Adipocyte (in vitro differentiated cells): ENCODE measurements around the gene DOCK3.

Experiments
- DNase-seq: peaks from one replicate; pipeline ENCODE4 v3.0.0-alpha.2; 2015; ENCODE audit warnings: low read depth
- H3K27me3 ChIP-seq: replicated peaks from 2 replicates; pipeline ENCODE4 v1.7.0; 2013; ENCODE audit warnings: mild to moderate bottlenecking, low read length, moderate library complexity; ENCODE audit not compliant: control insufficient read depth, insufficient read depth
- H3K36me3 ChIP-seq: 2 replicates; pipeline ENCODE4 v1.7.0; 2013; ENCODE audit warnings: low read length, mild to moderate bottlenecking, moderate library complexity; ENCODE audit not compliant: control insufficient read depth, insufficient read depth, severe bottlenecking
- H3K4me1 ChIP-seq: 2 replicates; pipeline ENCODE4 v1.7.0; 2013; ENCODE audit warnings: mild to moderate bottlenecking, low read length, moderate library complexity; ENCODE audit not compliant: control insufficient read depth, insufficient read depth
- H3K4me3 ChIP-seq: 2 replicates; pipeline ENCODE4 v1.7.0; 2013; ENCODE audit warnings: mild to moderate bottlenecking, low read length, moderate library complexity
- H3K9ac ChIP-seq: 2 replicates; pipeline ENCODE4 v1.7.0; 2013; ENCODE audit warnings: mild to moderate bottlenecking, low read length, moderate library complexity
- H3K9me3 ChIP-seq: 2 replicates; pipeline ENCODE4 v1.7.0; 2013; ENCODE audit warnings: mild to moderate bottlenecking, low read length, moderate library complexity; ENCODE audit not compliant: control insufficient read depth

DOCK3 gene

DNA sequence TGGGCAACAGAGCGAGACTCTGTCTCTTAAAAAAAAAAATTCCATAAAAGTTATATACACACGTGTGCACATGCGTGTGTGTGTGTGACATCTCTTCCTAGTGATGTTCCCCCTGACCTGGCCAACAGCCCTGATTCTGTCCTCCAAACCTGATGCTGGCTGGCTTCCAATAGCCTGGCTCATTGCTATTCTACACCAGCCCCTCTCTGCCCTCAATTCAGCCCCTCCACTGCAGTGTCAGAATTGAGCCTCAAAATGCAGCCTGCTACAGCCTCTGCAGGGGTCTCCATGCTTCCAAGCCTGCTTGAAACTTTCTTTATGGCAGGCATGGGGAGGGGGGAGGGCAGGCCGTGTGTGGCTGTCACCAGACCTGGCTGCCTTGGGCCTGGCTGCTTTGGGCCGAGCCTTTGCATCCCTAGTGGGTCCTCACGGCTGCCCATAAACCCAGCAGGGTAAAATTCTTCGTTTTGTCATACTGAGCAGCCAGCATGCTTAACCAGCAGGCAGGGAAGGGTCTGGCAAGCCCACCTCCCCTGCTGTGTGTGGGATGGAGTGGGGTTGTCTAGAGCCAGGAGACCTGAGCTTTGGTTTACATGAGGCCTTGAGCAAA lies 22.7 kb upstream of the DOCK3 start:
- Histone ChIP-seq H3K9ac (no peak overlapping the region), H3K36me3 (peaks cover 17% of the 10 kb centered on the region), H3K4me1 (no peaks in the 10 kb centered on the region), H3K27me3 (no peaks in the 10 kb centered on the region), H3K4me3 (no peak overlapping the region), H3K9me3 (no peaks in the 10 kb centered on the region)
- no peak for DNase-seq

DNA sequence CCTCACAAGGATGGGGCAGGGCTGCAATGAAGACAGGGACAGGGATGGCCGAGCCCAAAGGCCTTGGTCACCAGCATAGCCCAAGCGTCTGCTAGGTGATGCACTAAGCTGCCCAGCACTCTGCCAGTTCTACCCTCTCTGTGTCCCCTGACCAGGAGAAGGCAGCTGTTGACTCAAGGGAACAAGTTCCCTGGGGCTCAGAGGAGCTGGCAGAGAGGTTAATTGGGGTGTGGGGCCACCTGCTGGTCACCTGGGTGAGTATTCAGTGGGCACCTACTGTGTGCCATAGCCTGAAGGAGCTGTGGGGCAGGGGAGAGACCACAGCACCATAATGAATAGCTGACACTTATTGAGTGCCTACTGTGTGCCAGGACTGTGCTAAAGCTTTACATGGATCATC lies 22.0 kb upstream of the DOCK3 start:
- H3K36me3 ChIP-seq = peaks cover 12% of the 10 kb centered on the region
- H3K9me3 ChIP-seq = no peaks in the 10 kb centered on the region
- no peak for DNase-seq
- no peaks in the 10 kb centered on the region for H3K4me1 ChIP-seq
- no peak overlapping the region for H3K9ac ChIP-seq
- H3K4me3 ChIP-seq = no peak overlapping the region
- H3K27me3 ChIP-seq = no peaks in the 10 kb centered on the region

DNA sequence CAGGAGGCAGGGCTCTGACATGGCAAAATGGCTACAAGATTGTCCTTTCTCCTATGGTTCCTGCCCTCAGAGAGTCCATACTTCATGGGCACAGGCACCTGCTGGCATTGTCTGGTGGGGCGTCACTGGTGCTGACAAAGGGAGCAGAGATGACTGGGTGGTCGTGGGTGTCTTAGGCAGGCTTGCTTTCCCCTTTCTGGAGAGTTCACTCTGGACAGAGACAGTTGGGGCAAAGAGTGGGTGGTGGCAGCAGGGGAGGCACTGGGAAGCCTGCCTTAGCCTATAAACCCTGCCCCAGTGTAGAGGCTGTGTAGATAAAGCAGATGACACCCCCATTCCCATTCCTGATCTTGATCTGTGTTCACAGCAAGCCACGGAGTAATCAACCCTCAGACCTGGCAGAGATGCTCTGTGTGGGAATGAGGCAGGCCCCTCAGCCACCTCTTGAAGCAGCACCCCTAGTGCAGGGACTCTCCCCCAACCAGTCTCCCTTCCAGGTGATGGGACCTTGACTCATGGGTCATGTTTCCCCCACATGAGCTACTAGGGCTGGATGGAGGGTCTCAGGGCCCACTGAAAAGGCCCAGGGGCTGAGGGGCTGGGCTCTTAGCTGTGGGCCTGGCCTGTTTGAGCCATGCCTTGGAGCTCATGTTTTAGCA lies 20.7 kb upstream of the DOCK3 start:
- H3K27me3 ChIP-seq = no peaks in the 10 kb centered on the region
- no peak overlapping the region for H3K9ac ChIP-seq
- H3K4me3 ChIP-seq = no peak overlapping the region
- no peaks in the 10 kb centered on the region for H3K9me3 ChIP-seq
- H3K36me3 ChIP-seq = no peaks in the 10 kb centered on the region
- DNase-seq = no peak
- H3K4me1 ChIP-seq = no peaks in the 10 kb centered on the region

DNA sequence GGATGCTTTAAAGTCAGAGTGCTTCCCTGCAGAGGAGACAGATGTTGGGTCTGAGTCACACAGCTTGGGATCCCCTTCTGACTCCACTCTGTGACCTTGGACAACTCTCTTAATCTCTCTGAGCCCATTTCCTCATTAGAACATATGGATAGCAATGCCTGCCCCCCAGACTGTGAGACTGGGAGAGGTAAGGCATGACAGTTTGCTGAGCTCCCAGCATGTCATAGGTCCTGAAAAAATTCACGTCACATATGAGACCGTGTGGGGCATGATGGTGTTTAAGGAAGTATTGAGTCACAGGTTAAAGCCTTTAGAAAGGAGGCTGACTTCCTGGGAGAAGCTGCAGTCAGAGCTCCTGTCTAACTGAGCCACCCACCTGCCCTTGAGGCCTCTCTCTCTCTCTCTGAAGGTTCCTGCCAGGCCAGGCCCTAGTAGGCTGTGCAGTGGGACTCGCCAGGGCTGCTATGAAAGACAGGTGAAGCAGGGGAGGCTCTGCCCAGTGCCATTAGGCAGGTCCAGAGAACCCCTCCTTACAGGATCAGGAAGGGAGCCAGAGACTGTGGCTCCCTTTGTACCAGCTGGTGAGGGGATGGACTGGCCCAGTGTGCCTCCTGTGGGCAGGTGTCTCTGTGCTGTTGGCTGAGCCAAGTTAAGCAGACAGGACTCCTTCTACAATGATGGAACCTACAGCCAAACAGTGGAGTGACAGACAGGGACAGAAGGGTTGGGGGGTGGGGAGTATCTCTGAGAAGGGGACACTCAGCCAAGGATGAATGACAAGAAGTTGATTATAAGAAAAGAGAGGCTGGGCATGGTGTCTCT lies 19.5 kb upstream of the DOCK3 start:
- Histone ChIP-seq H3K4me3 (no peak overlapping the region), H3K36me3 (no peaks in the 10 kb centered on the region), H3K9me3 (no peaks in the 10 kb centered on the region), H3K9ac (no peak overlapping the region), H3K4me1 (no peaks in the 10 kb centered on the region), H3K27me3 (no peaks in the 10 kb centered on the region)
- DNase-seq = no peak

DNA sequence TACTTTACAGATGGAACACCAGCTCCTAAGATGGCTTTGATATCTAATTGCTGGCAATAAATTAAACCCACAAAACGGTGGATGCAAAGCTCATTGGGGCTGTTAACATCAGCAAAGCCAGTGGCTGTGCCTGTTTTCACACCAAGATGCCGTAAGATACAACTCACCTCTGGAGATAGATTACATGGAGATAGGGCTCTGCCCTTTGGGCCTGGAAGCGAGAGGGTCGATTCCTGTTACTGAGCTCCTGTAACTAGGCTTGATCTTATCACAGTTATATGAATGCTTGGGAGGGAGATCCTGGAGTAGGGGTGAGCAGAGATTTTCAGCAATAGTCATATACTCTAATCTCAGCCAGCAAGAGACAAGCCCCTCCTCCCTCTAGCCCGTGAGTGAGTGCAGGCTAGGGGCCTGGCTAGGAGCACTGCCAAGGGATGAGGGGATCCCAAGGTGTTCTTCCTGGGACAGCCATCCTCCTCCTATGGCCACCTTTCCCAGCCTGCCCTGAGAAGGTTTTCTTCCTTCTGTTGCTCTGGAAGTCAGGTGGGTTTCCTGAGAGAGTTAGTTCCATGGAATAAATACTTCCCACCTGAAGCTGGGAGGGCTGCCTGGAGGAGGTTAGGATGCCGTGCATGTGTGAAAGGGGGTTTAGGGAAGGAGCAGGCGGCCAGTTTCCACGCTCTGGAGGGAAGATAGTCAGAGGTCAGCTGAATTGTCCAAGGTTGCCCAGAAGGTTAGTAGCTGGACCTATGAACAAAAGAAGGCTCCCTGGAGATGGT lies 18.1 kb upstream of the DOCK3 start:
- no peaks in the 10 kb centered on the region for H3K36me3 ChIP-seq
- H3K9ac ChIP-seq = no peak overlapping the region
- no peak overlapping the region for H3K4me3 ChIP-seq
- no peaks in the 10 kb centered on the region for H3K9me3 ChIP-seq
- H3K27me3 ChIP-seq = no peaks in the 10 kb centered on the region
- H3K4me1 ChIP-seq = no peaks in the 10 kb centered on the region
- no peak for DNase-seq

DNA sequence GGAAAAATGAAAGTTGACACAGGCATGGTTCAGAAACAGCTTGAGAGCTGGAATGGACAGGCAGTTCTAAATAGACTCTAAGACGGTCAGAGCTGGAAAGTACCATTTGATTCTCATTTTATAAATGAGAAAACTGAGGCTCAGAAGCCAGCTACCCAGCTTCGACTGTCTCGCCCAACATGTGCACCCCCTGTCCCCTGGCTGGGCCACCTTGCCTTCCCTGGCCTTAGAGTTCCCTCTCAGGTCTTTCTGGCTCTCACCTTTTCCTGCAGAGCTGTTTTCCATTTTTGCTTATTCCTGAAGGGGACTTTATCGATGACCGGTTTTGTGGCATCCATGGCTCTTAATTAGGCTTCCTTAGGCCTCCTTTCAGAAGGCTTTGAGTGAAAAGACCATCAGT lies 17.3 kb upstream of the DOCK3 start:
- Histone ChIP-seq H3K4me1 (no peaks in the 10 kb centered on the region), H3K9ac (no peak overlapping the region), H3K9me3 (no peaks in the 10 kb centered on the region), H3K27me3 (no peaks in the 10 kb centered on the region), H3K4me3 (no peak overlapping the region), H3K36me3 (no peaks in the 10 kb centered on the region)
- no peak for DNase-seq

DNA sequence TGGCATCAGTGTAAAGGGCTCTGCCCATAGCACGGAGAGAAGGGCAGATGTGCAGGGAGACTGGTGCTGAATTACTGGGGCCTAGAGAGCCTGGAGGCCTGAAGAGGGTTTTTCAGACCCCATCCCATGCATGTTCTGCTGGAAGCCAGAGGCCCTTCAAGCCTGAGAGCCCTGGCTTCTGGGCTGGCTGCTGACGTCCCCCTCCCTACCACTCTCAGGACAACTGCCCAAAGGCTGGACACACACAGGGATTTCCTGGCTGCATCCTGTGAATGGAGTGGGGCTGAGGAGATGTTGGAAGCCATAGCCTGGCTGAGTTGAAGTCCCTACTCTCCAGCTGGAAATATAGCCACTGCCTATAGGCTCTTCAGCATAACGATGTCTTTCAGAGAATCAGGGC lies 16.9 kb upstream of the DOCK3 start:
- Histone ChIP-seq H3K4me3 (no peak overlapping the region), H3K9me3 (no peaks in the 10 kb centered on the region), H3K4me1 (no peaks in the 10 kb centered on the region), H3K27me3 (no peaks in the 10 kb centered on the region), H3K9ac (no peak overlapping the region), H3K36me3 (no peaks in the 10 kb centered on the region)
- no peak for DNase-seq

DNA sequence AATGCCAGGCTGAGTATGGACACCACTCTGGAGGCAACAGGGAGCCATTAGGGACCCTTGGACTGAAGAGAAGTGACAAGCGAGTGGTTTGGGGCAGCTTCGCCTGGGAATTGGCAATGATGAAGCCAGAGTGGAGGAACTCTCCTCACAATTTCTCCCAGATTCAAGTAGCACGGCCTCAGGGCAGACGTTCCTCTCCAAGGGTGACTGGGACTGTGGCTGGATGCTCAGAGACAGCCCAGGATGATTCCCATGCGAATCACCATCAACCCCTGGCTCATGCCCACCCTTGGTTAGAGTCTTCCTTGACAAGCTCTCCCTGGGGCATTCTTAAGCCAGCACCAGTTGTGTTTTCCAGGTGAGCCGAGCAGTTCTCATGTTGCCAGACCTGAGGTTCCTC lies 16.3 kb upstream of the DOCK3 start:
- DNase-seq = no peak
- no peak overlapping the region for H3K9ac ChIP-seq
- no peaks in the 10 kb centered on the region for H3K4me1 ChIP-seq
- no peak overlapping the region for H3K4me3 ChIP-seq
- H3K27me3 ChIP-seq = no peaks in the 10 kb centered on the region
- no peaks in the 10 kb centered on the region for H3K9me3 ChIP-seq
- H3K36me3 ChIP-seq = no peaks in the 10 kb centered on the region

DNA sequence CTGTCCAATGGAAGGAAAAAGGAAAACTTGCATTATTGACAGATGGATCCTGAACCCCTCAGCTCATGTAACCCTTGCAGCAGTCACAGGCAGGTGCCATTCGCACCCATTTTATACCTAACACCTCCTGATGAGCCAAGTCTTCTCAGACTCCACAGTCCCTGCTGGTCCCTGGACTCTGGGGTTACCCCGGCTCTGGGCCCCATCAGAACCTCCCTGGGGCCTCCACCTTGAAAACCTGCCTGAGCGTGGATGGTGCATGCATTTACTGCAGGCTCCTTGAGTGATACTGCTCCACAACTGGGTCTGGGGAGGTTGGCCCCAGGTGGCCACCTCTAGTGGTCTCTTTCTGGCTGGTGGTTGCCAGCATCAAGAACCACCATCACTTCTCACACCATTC lies 15.9 kb upstream of the DOCK3 start:
- H3K4me1 ChIP-seq = no peaks in the 10 kb centered on the region
- no peaks in the 10 kb centered on the region for H3K27me3 ChIP-seq
- no peak for DNase-seq
- H3K9me3 ChIP-seq = no peaks in the 10 kb centered on the region
- no peaks in the 10 kb centered on the region for H3K36me3 ChIP-seq
- H3K4me3 ChIP-seq = no peak overlapping the region
- H3K9ac ChIP-seq = no peak overlapping the region

DNA sequence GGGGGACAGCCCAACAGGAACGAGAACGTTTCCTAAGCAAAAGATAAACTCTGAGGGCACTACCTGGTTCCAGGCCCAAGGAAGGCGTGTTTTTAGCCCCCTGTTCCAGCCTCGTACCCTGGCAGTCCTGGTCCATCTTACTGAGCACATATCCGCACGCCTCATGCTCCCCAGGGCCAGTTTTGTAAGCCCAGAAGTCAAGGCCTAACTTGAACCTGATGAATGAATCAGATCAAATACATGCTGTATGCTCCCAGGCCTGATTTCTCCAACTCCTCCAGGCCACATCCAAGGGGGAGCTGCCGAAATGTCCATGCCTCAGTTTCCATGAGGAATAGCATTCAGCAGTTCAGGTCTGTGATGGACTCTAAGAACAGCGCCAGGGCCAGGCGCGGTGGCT lies 14.3 kb upstream of the DOCK3 start:
- Histone ChIP-seq H3K4me3 (no peak overlapping the region), H3K9ac (no peak overlapping the region), H3K36me3 (no peaks in the 10 kb centered on the region), H3K27me3 (no peaks in the 10 kb centered on the region), H3K4me1 (no peaks in the 10 kb centered on the region), H3K9me3 (no peaks in the 10 kb centered on the region)
- DNase-seq = no peak

DNA sequence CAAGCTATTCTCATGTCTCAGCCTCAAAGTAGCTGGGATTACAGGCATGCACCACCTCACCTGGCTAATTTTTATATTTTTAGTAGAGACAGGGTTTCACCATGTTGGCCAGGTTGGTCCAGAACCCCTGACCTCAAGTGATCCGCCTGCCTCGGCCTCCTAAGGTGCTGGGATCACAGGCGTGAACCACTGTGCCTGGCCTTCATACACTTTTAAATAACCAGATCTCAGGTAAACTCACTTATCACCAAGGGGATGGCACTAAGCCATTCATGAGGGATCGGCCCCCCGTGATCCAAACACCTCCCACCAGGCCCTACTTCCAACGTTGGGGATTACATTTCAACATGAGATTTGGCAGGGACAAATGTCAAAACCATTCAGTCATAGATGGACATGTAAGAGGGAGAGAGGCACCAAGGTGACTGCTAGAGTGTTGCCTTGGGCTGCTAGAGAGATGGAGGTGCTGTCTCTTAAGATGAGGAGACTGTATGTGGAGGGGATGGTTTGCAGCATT lies 13.3 kb upstream of the DOCK3 start:
- Histone ChIP-seq H3K9me3 (no peaks in the 10 kb centered on the region), H3K27me3 (no peaks in the 10 kb centered on the region), H3K4me1 (peaks cover 3% of the 10 kb centered on the region), H3K36me3 (no peaks in the 10 kb centered on the region), H3K4me3 (no peak overlapping the region), H3K9ac (no peak overlapping the region)
- no peak for DNase-seq
